HL-60 (cell line): ENCODE measurements around the gene GPR68.

Source experiments
- DNase-seq, 2 experiments: peaks; one replicate each; pipeline ENCODE4 v3.0.0-alpha.2; 2010 to 2020; ENCODE audit warnings: low read depth in 1 of 2, low spot score in 1 of 2
- H3K27ac ChIP-seq: fragments of 250-450 bp; sonication (Bioruptor Pico); replicated peaks from 2 replicates; pipeline ENCODE4 v1.5.1; 2020; ENCODE audit warnings: mild to moderate bottlenecking, moderate library complexity
- H3K27me3 ChIP-seq: fragments of 250-450 bp; sonication (Bioruptor Pico); 2 replicates; pipeline ENCODE4 v1.5.1; 2021; ENCODE audit warnings: mild to moderate bottlenecking, moderate library complexity; ENCODE audit not compliant: insufficient read depth, poor library complexity, severe bottlenecking
- H3K4me3 ChIP-seq: replicated peaks from 2 replicates; pipeline ENCODE4 v1.5.1; 2011; ENCODE audit warnings: mild to moderate bottlenecking, control low read depth, low read length; ENCODE audit not compliant: insufficient read depth
- GABPA ChIP-seq: IDR thresholded peaks from 2 replicates; pipeline ENCODE4 v1.6.1; 2012; ENCODE audit warnings: low read depth
- POLR2AphosphoS5 ChIP-seq: IDR thresholded peaks from 2 replicates; pipeline ENCODE4 v1.6.1; 2012; ENCODE audit warnings: low read depth
- REST ChIP-seq: IDR thresholded peaks from 2 replicates; pipeline ENCODE4 v1.6.1; 2012; ENCODE audit warnings: low read depth; ENCODE audit not compliant: insufficient replicate concordance
- SPI1 ChIP-seq: IDR thresholded peaks from 2 replicates; pipeline ENCODE4 v1.6.1; 2012; ENCODE audit warnings: low read depth, mild to moderate bottlenecking, borderline replicate concordance
- TF ChIP-seq, protein P1 (sequence below): IDR thresholded peaks from one replicate; pipeline ENCODE4 v1.5.1; 2011; ENCODE audit warnings: low read length, control low read depth, inconsistent platforms; ENCODE audit not compliant: insufficient read depth

The GPR68 gene

GRCh38 chr14:91261115-91261514 lies 16.6 kb upstream of the GPR68 start:
- H3K27ac ChIP-seq: no peak overlapping the region
- no peak for DNase-seq
- no peak overlapping the region for H3K4me3 ChIP-seq
- peaks cover 9% of the 10 kb centered on the region for H3K27me3 ChIP-seq
- TF ChIP-seq REST (no peak), POLR2AphosphoS5 (no peak), SPI1 (no peak), GABPA (no peak)
- TF ChIP-seq, protein P1, sequence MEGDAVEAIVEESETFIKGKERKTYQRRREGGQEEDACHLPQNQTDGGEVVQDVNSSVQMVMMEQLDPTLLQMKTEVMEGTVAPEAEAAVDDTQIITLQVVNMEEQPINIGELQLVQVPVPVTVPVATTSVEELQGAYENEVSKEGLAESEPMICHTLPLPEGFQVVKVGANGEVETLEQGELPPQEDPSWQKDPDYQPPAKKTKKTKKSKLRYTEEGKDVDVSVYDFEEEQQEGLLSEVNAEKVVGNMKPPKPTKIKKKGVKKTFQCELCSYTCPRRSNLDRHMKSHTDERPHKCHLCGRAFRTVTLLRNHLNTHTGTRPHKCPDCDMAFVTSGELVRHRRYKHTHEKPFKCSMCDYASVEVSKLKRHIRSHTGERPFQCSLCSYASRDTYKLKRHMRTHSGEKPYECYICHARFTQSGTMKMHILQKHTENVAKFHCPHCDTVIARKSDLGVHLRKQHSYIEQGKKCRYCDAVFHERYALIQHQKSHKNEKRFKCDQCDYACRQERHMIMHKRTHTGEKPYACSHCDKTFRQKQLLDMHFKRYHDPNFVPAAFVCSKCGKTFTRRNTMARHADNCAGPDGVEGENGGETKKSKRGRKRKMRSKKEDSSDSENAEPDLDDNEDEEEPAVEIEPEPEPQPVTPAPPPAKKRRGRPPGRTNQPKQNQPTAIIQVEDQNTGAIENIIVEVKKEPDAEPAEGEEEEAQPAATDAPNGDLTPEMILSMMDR: no peak

- no peak for TF ChIP-seq GABPA
- no peak for TF ChIP-seq SPI1
- no peak for TF ChIP-seq POLR2AphosphoS5
- no peak for TF ChIP-seq REST
- TF ChIP-seq, protein P1: no peak
- H3K4me3 ChIP-seq: no peak overlapping the region
- H3K27ac ChIP-seq: no peak overlapping the region
- no peak for DNase-seq
- H3K27me3 ChIP-seq: no peaks in the 10 kb centered on the region
Measured at GRCh38 chr14:91258876-91259275, 14.4 kb upstream of the GPR68 start.

DNA sequence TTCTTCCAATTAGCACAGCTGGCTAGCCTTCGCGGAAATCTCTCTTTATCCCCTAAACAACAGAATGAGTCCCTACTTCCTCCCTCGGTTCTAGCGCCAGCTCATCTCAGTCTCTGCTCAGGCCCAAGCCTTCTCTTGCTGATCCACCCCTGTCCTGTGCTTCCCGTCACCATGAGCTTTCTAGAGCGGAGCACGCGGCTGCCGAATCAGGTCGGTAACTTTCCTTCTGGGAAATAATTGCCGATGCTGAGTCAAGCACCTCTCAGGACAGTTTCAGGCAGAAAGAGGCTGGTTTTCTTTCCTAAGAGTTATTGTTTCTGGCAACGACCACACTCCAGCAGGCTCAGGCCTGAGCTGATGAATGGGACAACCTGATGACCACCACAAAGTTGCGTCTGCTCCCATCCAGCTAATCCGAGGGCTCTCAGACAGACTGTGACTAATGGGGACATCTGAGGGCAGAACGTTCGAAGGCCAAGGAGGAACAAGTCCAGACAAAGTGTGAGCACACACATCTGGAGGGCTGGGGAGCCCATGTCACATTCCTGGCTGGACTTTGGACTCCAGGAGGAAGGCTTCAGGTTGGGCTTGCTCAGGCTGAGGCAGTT lies 13.6 kb upstream of the GPR68 start:
- H3K27ac ChIP-seq: no peak overlapping the region
- no peak for TF ChIP-seq POLR2AphosphoS5
- TF ChIP-seq, protein P1: no peak
- TF ChIP-seq GABPA: no peak
- TF ChIP-seq SPI1: no peak
- no peak for TF ChIP-seq REST
- DNase-seq: no peak
- no peaks in the 10 kb centered on the region for H3K27me3 ChIP-seq
- no peak overlapping the region for H3K4me3 ChIP-seq
